SK-N-SH treated with all-trans-retinoic acid at 6 μM for 48 hours (cell line): Measurements from ENCODE around the gene SLC50A1.
"Not testable (repeated sequence)": the region's sequence is repeated elsewhere in the genome, so short reads cannot be mapped to it uniquely, and the experiment has no call there.

ENCODE experiments used
- ARNTL ChIP-seq: fragments of 450-650 bp; formaldehyde crosslinking; IDR thresholded peaks from 2 replicates; pipeline ENCODE4 v1.5.0; 2020; ENCODE audit warnings: low read depth, mild to moderate bottlenecking, moderate library complexity, borderline replicate concordance
- CSDC2 ChIP-seq: fragments of 250-450 bp; sonication (Bioruptor Pico); IDR thresholded peaks from 2 replicates; pipeline ENCODE4 v1.5.0; 2020; ENCODE audit warnings: mild to moderate bottlenecking, moderate library complexity
- ISL1 ChIP-seq: fragments of 250-450 bp; sonication (Bioruptor Pico); IDR thresholded peaks from 2 replicates; pipeline ENCODE4 v2.1.2; 2022; ENCODE audit warnings: mild to moderate bottlenecking, moderate library complexity
- OSR1 ChIP-seq: fragments of 250-450 bp; sonication (Bioruptor Pico); IDR thresholded peaks from 2 replicates; pipeline ENCODE4 v1.8.0; 2022; ENCODE audit warnings: moderate library complexity, mild to moderate bottlenecking, inconsistent platforms
- PATZ1 ChIP-seq: fragments of 250-450 bp; sonication (Bioruptor Pico); IDR thresholded peaks from 2 replicates; pipeline ENCODE4 v1.8.0; 2020; ENCODE audit warnings: mild to moderate bottlenecking, moderate library complexity, borderline replicate concordance
- POU6F1 ChIP-seq: fragments of 250-450 bp; sonication (Bioruptor Pico); IDR thresholded peaks from 2 replicates; pipeline ENCODE4 v1.8.0; 2021; ENCODE audit warnings: low read depth, mild to moderate bottlenecking, moderate library complexity, borderline replicate concordance
- SNAI2 ChIP-seq: fragments of 250-450 bp; sonication (Bioruptor Pico); IDR thresholded peaks from 2 replicates; pipeline ENCODE4 v1.5.0; 2020; ENCODE audit warnings: mild to moderate bottlenecking, moderate library complexity
- TOX ChIP-seq: fragments of 250-450 bp; sonication (Bioruptor Pico); IDR thresholded peaks from 2 replicates; pipeline ENCODE4 v1.8.0; 2021; ENCODE audit warnings: mild to moderate bottlenecking, moderate library complexity, borderline replicate concordance
- ZFP3 ChIP-seq: fragments of 250-450 bp; sonication (Bioruptor Pico); IDR thresholded peaks from 2 replicates; pipeline ENCODE4 v1.5.0; 2020; ENCODE audit warnings: mild to moderate bottlenecking, moderate library complexity
- ZNF565 ChIP-seq: fragments of 450-650 bp; formaldehyde crosslinking; conservative IDR thresholded peaks from 2 replicates; pipeline ENCODE4 v1.5.0; 2020; ENCODE audit warnings: low read depth, mild to moderate bottlenecking, moderate library complexity
- ZNF70 ChIP-seq: fragments of 450-650 bp; formaldehyde crosslinking; IDR thresholded peaks from 2 replicates; pipeline ENCODE4 v1.5.0; 2020; ENCODE audit warnings: mild to moderate bottlenecking, moderate library complexity

GRCh38 chr1:155155996-155156643 lies 20.5 kb downstream of the SLC50A1 start:
- TF ChIP-seq ARNTL (CRISPR knock-in tag); SNAI2; POU6F1; ZNF70; ISL1; TOX (CRISPR knock-in tag); PATZ1 (CRISPR knock-in tag); ZFP3 (CRISPR knock-in tag); CSDC2 (CRISPR knock-in tag); OSR1 (CRISPR knock-in tag); ZNF565 (CRISPR knock-in tag): not testable (repeated sequence)
